HG03175 (cell line): ENCODE results near the gene TMEM184C.

Experiments
- ATAC-seq: cut with Tn5 transposase; IDR thresholded peaks from one replicate; pipeline ENCODE4 v1.9.1; 2021; ENCODE audit warnings: mild to moderate bottlenecking, moderate library complexity; ENCODE audit not compliant: unreplicated experiment

The TMEM184C gene

DNA sequence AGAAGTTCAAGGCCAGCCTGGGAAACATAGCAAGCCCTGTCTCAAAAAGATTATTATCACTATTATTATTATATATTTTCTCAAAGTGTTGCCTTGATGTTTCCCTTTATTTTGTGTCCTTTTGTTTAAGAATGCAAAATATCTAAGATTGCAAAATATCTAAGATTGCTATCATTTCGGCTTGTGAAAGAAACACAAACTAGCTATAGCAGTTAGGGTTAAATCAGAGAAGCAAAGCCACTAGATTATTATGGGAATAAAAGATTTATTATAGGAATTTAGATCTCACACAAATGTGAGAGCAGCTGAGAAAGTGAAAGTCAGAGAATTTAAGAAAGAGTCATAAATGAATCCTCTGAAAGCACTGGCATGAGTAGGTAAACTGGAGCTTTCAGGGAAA lies 18.0 kb upstream of the TMEM184C start:
- no peak for ATAC-seq

DNA sequence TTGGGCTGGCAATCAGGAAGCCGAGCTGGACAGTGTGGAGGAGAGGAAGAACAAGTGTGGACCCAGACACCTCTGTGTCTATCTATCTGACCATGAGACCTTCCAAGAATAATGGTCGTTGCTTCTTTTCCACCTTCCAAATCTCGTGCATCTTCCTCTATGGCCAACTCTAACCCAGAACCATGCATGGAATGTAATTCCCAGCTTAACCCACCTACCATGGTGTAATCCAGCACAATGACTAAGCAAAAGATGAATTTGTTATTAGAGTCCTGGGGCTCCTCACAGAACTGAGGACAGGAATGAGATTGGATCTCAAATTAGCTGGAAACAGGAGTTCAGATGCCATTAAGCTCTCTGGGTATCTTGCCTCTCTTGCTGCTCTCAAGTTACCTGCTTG lies 17.4 kb upstream of the TMEM184C start:
- ATAC-seq: no peak

DNA sequence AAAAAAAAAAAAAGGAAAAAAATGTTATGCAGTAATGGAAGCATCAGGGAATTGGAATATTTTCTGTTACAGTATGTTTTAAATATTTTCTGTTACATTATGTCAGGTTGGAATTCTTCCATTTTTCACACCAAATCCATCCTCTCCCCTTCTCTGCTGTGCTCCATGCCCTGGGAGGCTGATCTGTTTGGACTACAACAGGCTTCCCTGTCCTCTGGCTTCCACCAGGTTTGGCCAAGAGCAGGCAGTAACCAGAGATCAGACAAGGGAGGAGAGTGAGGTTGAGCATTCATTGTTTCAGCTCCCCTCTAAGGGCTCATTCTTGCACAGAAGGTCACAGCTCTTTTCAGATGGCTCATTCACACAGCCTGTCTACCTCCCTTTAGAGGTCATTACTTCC lies 11.7 kb upstream of the TMEM184C start:
- ATAC-seq: no peak

DNA sequence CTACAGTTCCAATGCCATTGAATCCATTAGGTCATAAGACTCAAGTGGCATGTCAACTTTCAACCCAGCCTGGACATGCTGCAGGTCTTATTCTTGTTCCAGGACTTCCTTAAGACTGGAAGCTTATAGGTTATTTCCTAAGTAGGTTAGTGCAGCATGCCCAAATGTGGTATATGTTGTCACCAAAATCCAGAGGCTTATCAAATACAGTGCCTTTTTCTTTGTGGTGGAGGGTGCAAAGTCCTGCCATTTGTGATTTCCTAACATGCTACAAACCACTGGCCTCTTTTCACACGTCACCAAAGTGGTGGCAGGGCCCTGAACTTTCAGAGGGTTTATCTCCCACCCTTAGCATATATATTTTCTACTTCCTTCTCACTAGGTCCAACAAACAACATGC lies 9.7 kb upstream of the TMEM184C start:
- ATAC-seq: no peak

DNA sequence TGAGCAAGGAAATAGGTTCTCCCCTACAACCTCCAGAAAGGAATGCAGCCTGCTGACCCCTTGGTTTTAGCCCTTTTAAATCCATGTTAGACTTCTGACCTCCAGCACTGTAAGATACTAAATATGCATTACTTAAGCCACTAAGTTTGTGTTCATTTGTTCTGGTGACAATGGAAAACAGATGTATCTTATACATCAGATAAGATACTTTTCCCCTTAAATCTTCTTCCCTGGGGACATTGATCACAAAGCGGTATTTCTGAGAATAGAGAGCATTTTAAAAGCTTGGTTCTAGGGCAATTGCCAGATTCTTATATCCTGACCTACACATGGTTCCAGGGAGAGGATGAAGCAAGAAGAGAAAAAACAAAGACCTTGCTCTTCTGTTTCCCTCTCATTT lies 6.5 kb upstream of the TMEM184C start:
- no peak for ATAC-seq

DNA sequence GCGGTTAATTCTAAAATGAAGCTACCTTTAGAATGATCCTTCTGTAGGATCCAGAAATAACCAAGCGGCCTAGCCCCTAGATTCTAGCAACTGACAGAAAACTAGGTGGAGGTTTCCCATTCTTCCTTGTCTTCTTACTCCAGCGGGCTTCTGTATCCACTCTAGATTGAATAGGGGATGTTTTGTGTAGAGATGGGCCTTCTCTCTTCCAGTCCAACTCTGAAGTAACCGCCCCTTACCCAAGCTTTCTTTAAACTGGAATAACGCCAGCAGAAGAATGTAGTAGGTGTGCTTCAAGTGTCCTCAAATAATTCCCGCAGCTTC lies 386 bp upstream of the TMEM184C start:
- ATAC-seq: peak; percentile 13

DNA sequence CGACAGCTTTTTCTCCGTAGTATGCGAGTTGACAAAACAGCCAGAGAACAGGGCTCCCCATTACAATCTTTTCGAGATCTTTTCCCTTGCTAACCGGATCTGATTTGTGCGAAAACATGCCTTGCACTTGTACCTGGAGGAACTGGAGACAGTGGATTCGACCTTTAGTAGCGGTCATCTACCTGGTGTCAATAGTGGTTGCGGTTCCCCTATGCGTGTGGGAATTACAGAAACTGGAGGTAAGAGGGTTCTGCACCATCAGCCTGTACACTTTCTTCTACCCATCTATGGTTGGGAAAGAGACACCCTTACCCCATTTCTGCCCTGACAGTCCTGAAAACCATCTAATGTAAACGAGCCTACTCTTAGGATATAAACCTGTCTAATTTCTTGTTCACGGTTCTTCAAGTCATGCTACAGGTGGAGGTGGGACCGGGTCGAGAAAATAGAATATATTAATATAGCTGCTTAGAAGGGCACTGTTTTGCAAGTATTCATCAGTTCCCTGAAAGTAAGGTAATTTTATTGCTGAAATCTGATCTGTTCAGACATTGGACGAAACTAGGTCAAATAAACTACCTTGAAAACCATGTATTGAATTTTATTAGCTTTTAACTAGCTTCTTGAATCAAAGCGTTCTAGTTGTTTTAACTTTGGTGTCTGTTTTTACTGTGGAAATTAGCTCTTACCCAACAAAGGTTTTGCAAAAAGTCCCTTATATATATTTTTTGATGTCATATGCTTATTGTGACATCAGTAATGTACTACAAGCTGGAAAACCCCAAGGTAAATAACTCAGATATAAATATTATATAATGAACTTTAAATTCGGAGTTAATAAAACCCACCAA lies 869 bp downstream of the TMEM184C start:
- peak; percentile 11 for ATAC-seq

DNA sequence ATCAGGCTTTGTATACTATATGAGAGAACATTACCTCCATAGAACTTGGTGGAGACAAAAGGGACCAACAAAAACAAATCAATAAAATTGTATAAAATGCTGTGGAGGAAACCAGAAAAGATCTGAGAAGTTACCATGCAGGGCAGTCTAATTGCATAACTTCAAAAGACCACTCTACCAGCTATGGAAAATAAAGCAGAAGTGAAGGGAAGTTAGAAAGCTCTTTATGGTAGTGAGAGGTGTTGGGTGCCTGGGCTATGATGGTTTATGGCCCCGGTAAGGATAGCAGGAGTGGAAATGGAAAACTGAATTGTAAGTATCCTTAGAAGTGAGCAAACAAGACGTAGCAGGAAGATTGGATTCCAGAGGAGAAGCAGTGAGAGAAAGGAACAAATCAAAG lies 3.1 kb downstream of the TMEM184C start:
- no peak for ATAC-seq

DNA sequence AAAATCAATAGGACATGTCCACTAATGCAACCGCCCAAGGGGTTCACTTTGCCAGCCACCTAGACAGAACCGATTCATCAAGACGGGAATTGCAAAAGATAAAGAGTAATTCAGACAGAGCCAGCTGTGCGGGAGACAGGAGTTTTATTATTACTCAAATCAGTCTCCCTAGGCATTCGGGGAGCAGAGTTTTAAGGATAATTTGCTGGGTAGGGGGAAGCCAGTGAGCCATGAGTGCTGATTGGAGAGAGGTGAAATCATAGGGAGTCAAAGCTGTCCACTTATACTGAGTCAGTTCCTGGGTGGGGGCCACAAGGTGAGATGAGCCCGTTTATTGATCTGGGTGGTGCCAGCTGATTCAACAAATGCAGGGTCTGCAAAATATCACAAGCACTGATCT lies 8.5 kb downstream of the TMEM184C start:
- no peak for ATAC-seq

DNA sequence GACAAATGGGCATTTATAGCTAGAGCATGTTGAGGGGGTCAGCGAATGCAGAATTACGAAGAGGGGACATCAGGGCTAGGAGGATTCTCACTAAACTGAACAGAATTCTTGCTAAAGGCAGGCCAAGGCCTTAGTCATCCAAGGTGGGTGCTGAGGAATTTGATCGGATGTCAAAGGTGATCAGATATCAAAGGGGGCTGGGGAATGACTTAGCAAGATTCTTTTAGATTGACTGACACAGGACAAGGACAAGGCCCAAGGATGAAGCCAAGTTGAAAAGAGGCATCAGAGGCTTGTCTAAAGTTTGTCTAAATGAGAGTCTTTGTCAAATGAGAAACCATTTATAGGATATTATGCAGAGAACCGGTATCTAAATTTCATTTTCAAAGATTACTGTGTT lies 9.7 kb downstream of the TMEM184C start:
- ATAC-seq: no peak

DNA sequence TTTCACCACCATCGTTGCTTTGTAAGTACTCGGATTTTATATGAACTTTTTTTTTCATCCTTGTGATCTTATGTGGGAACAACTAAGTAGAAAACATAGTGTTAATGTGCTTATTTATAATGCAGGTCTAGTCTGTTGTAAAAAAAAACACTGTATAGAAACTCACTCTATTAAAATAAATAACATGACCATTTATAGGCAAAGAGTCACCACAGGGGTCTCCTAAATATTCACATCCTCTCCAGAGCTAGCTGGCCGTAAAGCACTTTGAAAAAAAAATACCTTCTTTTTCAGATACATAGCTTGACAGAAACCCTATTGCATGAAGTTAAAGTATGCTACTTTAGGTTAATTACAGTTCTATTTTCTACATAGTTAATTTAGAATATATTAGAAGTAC lies 11.2 kb downstream of the TMEM184C start:
- no peak for ATAC-seq

DNA sequence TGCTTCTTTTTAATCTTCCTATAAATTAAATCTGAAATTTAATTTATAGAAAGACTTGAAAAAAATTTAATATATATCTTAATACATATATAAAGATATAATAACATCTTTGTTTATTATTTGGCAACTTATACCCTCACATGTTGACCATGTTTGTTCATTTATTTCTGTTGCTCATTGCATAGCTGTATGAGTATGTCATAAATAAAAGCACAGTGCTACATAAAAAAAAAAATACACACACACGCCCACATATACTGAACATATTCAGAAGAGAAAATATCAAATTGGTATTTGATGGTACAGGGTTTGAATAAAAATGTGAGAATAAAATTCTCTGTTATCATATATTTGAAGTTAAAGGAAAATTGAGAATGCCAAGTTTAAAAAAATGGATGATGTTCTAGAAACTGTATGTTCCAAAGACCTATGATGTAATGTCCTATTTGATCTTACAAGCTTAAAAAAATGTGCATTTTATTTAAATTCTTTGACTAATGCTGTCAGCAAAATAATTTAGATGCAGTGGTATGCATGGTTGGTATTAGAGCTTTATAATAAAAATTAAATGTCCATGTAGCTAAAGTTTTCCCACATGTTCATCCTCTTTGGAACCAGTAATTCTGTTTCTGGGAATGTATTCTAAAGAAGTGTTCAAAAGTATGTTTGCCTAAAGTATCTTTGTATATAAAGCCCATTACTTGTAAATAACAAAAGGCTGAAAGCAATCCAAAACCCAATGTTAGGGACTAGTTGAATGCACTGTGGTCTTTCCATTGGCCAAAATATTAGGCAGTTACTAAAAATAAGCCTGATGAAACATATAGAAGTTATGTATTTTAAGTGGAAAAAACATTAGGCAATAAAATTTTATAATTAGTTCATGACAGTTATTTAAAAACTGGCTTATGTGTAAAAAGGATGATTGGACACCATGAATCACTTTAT lies 12.9 kb downstream of the TMEM184C start:
- no peak for ATAC-seq

DNA sequence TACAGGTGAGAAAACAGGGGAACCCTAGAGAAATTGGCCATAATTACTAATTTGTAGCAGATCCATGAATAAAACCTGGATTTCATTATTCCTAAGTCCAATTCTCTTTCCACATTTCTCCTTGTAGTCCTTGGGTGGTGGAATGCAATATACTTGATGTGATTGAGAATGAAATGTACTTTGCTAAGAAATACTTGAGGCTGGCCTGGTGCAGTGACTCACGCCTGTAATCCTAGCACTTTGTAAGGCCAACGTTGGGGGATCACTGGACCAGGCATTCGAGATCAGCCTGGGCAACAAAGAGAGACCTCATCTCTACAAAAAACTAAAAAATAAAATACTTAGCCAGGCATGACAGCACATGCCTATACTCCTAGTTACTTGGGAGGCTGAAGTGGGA lies 15.9 kb downstream of the TMEM184C start:
- no peak for ATAC-seq

DNA sequence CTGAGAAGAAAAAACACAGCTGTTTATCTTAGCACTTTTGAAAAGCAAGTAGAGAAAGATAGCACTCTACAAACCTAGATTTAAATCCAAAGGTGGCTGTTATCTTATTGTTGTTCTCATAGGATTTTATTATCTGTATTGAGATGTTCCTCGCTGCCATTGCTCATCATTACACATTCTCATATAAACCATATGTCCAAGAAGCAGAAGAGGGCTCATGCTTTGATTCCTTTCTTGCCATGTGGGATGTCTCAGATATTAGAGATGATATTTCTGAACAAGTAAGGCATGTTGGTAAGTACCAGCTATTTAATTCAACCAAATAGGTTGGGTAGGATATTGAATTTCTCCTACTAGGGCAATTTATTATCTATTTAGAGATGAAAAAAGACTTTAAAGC lies 16.4 kb downstream of the TMEM184C start:
- no peak for ATAC-seq

DNA sequence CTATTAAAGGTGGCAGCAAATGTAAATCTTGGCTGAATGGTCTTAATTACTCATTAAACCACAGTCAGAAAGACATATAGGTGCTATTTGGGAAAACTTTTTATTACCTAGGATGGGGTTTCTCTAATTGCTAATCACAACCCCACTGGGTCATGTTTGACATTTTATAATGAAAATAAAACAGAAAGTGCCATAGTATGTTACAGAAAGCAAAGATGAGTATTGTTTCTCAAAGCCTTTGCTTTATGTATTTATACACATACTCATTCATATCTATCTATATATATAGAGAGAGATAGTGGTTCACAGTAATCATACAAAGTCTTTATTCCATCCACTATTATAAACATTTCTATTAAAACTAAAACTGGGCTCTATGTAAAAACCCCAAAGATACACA lies 18.2 kb downstream of the TMEM184C start:
- ATAC-seq: no peak

DNA sequence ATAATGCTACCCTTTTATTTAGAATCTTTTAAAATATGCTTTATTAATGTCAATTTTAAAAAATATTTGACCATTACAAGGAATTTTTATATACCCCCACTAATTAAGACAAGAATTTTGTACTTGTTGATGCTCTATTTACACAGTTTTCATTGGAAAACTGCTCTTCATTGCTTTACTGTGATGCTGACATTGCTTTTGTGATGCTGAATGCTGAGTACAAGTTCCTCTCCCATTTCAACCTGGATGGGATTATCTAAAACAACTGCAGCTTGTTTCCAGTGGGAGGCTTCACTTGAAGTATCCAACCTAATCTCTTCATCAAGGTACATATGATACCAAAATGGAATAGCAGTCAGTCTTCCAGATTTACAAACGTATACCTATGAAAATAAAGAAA lies 21.2 kb downstream of the TMEM184C start:
- ATAC-seq: no peak

DNA sequence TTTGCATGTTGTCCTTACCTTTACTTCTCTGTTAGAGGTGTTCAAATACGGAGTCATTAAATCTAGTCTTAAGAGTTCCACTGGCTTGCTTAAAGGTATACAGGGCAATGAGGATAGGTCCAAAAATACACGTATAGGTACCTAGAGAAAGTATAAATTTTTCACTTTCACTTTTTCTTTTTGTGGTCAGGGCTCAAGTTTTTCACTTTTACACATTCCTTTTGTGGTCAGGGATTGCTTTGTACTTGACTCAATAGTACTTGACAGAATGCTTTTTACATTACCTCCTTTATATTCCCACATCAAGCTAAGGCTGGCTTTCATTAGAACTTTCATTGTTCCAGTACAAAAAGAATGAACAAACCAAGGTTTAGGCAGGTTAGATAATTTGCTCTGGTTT lies 21.7 kb downstream of the TMEM184C start:
- no peak for ATAC-seq

DNA sequence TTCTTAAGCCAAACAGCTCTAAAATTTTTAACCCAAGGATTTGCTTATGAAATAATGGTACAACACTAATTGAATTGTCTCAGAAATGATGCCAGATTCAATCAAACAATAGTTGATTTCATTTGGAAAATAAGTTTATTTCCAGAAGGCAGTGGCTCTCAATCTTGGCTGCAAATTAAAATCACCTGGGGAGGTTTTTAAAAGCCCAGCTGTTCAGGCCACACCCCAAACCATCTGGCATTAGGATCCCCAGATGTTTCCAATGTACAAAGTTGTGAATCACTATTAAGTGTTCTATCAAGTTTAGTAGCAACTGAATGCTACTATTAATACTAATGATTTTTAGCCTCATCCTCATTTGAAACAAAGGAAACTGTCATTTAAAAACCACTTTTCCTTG lies 22.2 kb downstream of the TMEM184C start:
- no peak for ATAC-seq

DNA sequence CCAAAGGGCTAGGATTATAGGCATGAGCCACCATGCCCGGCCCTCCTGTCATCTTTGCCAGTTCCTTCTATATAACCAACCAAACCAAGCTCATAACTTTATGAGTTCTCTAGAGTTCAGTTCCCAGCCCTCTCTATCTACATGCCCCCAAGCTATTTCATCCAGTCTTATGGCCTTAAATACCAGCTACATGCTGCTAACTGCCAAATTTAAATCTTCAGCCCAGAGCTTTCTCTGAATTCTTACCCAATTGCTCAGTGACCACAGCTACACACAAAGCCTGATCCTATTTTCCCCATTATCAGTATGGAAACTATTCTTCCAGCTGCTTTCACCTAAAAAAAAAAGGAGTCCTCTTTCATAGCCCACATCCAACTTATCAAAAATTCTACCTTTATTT lies 23.1 kb downstream of the TMEM184C start:
- ATAC-seq: no peak

DNA sequence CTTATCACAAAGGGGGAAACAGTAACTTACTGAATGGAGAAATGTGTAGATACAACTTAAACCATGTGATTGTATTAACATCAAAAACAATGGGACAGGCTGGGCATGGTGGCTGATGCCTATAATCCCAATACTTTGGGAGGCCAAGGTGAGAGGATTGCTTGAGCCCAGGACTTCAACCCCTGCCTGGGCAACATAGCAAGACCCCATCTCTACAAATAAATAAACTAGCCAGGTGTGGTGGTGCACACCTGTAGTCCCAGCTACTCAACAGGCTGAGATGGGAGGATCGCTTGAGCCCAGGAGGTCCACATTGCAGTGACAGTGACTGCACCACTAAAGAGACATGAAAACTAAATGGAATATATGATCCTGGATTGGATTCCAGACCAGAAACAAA lies 26.4 kb downstream of the TMEM184C start:
- no peak for ATAC-seq

DNA sequence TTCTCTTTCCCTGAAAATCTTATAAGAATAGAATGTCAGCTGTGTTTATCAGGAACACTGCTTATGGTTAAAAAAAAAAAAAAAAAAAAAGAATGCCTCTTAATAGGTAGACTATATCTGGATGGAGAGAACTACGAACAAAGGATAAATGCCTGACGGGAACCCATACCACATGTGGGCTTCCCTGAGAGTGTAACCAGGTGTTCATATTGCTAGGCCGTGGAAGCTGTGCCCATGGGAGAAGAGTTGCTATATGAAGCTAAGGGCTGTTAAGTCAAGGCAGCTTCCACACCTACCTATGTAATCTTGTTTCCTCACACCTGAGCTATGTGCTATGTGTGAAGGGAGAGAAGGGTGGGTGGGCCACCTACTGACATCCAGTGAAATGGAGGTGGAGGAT lies 27.3 kb downstream of the TMEM184C start:
- no peak for ATAC-seq

DNA sequence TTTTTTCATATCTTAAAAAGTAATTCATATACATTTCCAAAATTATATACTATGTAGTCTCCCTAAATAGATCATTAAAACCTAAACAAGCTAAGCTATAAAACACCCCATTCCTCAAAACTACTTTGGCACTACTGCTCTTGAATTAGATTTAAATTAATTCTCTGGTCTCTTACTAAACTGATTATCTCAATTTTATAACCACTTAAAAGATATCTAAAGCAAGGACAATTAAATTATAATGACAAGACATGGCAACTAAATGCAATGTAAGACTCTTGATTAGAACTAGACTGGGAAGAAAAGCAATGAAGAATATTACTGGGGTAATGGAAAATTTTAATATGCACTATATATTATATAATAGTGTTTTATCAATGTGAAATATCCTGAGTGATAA lies 27.9 kb downstream of the TMEM184C start:
- no peak for ATAC-seq
